WTC11 (cell line): ENCODE measurements around the gene MFSD12. TPM values are rescaled to one million over a fixed set of nuclear protein-coding genes. Genes with fewer than 3 reads are reported as not detected.
"Not testable (repeated sequence)": the region's sequence is repeated elsewhere in the genome, so short reads cannot be mapped to it uniquely, and the experiment has no call there.

Experiments
- ATAC-seq: fragments of 200-7000 bp; cut with Tn5 transposase; 2 replicates; pipeline ENCODE4 v1.10.0; 2021; ENCODE audit warnings: mild to moderate bottlenecking, moderate library complexity
- CTCF ChIA-PET: fragments of 300-600 bp; sonication (Branson Sonifier 250); formaldehyde crosslinking; loops from one replicate; lab custom pipeline; 2021; ENCODE audit warnings: antibody characterized with exemption; lab: Charles Lee
- POLR2A ChIA-PET: fragments of 350-600 bp; sonication (Branson Sonifier 250); formaldehyde crosslinking; loops from one replicate; lab custom pipeline; 2021; ENCODE audit warnings: antibody characterized with exemption; lab: Charles Lee
- DNase-seq: peaks from one replicate; pipeline ENCODE4 v3.0.0; 2021; ENCODE audit warnings: low spot score
- H3K27ac Mint-ChIP-seq: 2 replicates; pipeline ENCODE4 v1.8.0; 2021; ENCODE audit warnings: mixed read lengths
- H3K27me3 Mint-ChIP-seq: 2 replicates; pipeline ENCODE4 v1.8.0; 2021; ENCODE audit warnings: low read depth, mild to moderate bottlenecking, moderate library complexity, mixed read lengths
- H3K36me3 Mint-ChIP-seq: 2 replicates; pipeline ENCODE4 v1.8.0; 2021; ENCODE audit warnings: mixed read lengths
- H3K4me1 Mint-ChIP-seq: 2 replicates; pipeline ENCODE4 v1.8.0; 2022; ENCODE audit warnings: mixed read lengths
- H3K4me3 Mint-ChIP-seq: 2 replicates; pipeline ENCODE4 v1.8.0; 2021; ENCODE audit warnings: mild to moderate bottlenecking, moderate library complexity, mixed read lengths
- H3K9me3 Mint-ChIP-seq: 2 replicates; pipeline ENCODE4 v1.8.0; 2021; ENCODE audit warnings: mixed read lengths
- CBFB ChIP-seq: sonication (generic); formaldehyde crosslinking; IDR thresholded peaks from 2 replicates; pipeline ENCODE4 v1.8.1; 2022; ENCODE audit warnings: mild to moderate bottlenecking, low read depth, missing genetic modification reagents
- FOXJ3 ChIP-seq: sonication (generic); formaldehyde crosslinking; IDR thresholded peaks from 2 replicates; pipeline ENCODE4 v1.9.0; 2021; ENCODE audit warnings: missing genetic modification reagents, mild to moderate bottlenecking, borderline replicate concordance
- HMGA2 ChIP-seq: fragments of 250-450 bp; sonication (Bioruptor Pico); IDR thresholded peaks from 2 replicates; pipeline ENCODE4 v1.4.0; 2021; ENCODE audit warnings: mild to moderate bottlenecking, moderate library complexity
- NFE2L1 ChIP-seq: sonication (generic); formaldehyde crosslinking; IDR thresholded peaks from 2 replicates; pipeline ENCODE4 v1.8.1; 2023; ENCODE audit warnings: missing genetic modification reagents
- NR3C1 ChIP-seq: sonication (generic); formaldehyde crosslinking; conservative IDR thresholded peaks from 2 replicates; pipeline ENCODE4 v1.8.1; 2023; ENCODE audit warnings: low read depth, mild to moderate bottlenecking, missing genetic modification reagents
- PRRX2 ChIP-seq: fragments of 250-450 bp; sonication (Bioruptor Pico); IDR thresholded peaks from 2 replicates; pipeline ENCODE4 v1.8.0; 2021; ENCODE audit warnings: mild to moderate bottlenecking
- SMAD3 ChIP-seq: sonication (generic); formaldehyde crosslinking; IDR thresholded peaks from 2 replicates; pipeline ENCODE4 v1.8.0; 2022; ENCODE audit warnings: missing genetic modification reagents, mild to moderate bottlenecking, borderline replicate concordance
- SOX15 ChIP-seq: fragments of 250-450 bp; sonication (Bioruptor Pico); IDR thresholded peaks from 2 replicates; pipeline ENCODE4 v1.9.0; 2021; ENCODE audit warnings: mild to moderate bottlenecking
- ZNF219 ChIP-seq: sonication (generic); formaldehyde crosslinking; IDR thresholded peaks from 2 replicates; pipeline ENCODE4 v1.8.0; 2023; ENCODE audit warnings: missing genetic modification reagents, mild to moderate bottlenecking, borderline replicate concordance
- ZNF232 ChIP-seq: sonication (generic); formaldehyde crosslinking; IDR thresholded peaks from 2 replicates; pipeline ENCODE4 v1.8.0; 2022; ENCODE audit warnings: mild to moderate bottlenecking, missing genetic modification reagents
- ZNF416 ChIP-seq: fragments of 250-450 bp; sonication (Bioruptor Pico); IDR thresholded peaks from 2 replicates; pipeline ENCODE4 v1.9.0; 2021; ENCODE audit warnings: mild to moderate bottlenecking, inconsistent platforms
- total RNA-seq: library from RNA; stranded (reverse); gene quantifications from 3 replicates; pipeline ENCODE4 v1.2.3, GENCODE V29; 2021
- TF ChIP-seq, protein P1 (sequence below): sonication (generic); formaldehyde crosslinking; IDR thresholded peaks from 2 replicates; pipeline ENCODE4 v1.8.0; 2022; ENCODE audit warnings: missing genetic modification reagents
- TF ChIP-seq, protein P2 (sequence below): sonication (generic); formaldehyde crosslinking; IDR thresholded peaks from 2 replicates; pipeline ENCODE4 v1.8.0; 2022; ENCODE audit warnings: mild to moderate bottlenecking, missing genetic modification reagents
- TF ChIP-seq, protein P3 (sequence below): sonication (generic); formaldehyde crosslinking; IDR thresholded peaks from 2 replicates; pipeline ENCODE4 v1.8.1; 2023; ENCODE audit warnings: mild to moderate bottlenecking, missing genetic modification reagents
- TF ChIP-seq, protein P4 (sequence below): sonication (generic); formaldehyde crosslinking; IDR thresholded peaks from 2 replicates; pipeline ENCODE4 v1.8.1; 2023; ENCODE audit warnings: mild to moderate bottlenecking, missing genetic modification reagents, moderate library complexity
- TF ChIP-seq, protein P5 (sequence below): sonication (generic); formaldehyde crosslinking; IDR thresholded peaks from 2 replicates; pipeline ENCODE4 v1.8.1; 2022; ENCODE audit warnings: mild to moderate bottlenecking, missing genetic modification reagents, moderate library complexity, borderline replicate concordance
- TF ChIP-seq, protein P6 (sequence below): fragments of 200-600 bp; IDR thresholded peaks from 2 replicates; pipeline ENCODE4 v1.8.0; 2022; ENCODE audit warnings: antibody characterized with exemption
- TF ChIP-seq, protein P7 (sequence below): sonication (generic); formaldehyde crosslinking; IDR thresholded peaks from 2 replicates; pipeline ENCODE4 v1.8.1; 2023; ENCODE audit warnings: mild to moderate bottlenecking, missing genetic modification reagents
- TF ChIP-seq, protein P8 (sequence below): sonication (generic); formaldehyde crosslinking; IDR thresholded peaks from 2 replicates; pipeline ENCODE4 v1.8.1; 2022; ENCODE audit warnings: low read depth, mild to moderate bottlenecking, moderate library complexity, missing genetic modification reagents, borderline replicate concordance

Gene MFSD12
- total RNA-seq, 1 experiment from 2014 or later: 59.9 TPM

DNA sequence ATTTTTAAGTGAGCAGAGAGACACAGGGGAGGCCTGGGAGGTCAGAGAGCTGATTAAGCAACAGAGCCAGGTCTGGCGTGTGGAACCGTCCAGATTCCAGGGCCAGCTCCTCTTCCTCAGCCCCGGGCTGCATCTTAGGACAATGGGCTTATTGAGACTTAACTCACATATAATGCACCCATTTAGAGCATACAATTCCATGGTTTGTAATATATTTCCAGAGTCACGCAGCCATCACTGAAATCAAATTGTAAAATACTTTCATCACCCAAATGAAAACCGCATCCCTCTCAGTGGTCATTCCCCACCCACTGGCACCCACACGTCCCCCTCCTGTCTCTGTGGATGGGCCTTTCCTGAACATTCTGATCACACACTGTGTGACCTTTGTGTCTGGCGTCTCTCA is 13.2 kb upstream of the MFSD12 start:
- no peak overlapping the region for H3K4me3 Mint-ChIP-seq
- no peak overlapping the region for H3K27ac Mint-ChIP-seq
- H3K4me1 Mint-ChIP-seq: peaks cover 15% of the 10 kb centered on the region
- TF ChIP-seq, protein P1, sequence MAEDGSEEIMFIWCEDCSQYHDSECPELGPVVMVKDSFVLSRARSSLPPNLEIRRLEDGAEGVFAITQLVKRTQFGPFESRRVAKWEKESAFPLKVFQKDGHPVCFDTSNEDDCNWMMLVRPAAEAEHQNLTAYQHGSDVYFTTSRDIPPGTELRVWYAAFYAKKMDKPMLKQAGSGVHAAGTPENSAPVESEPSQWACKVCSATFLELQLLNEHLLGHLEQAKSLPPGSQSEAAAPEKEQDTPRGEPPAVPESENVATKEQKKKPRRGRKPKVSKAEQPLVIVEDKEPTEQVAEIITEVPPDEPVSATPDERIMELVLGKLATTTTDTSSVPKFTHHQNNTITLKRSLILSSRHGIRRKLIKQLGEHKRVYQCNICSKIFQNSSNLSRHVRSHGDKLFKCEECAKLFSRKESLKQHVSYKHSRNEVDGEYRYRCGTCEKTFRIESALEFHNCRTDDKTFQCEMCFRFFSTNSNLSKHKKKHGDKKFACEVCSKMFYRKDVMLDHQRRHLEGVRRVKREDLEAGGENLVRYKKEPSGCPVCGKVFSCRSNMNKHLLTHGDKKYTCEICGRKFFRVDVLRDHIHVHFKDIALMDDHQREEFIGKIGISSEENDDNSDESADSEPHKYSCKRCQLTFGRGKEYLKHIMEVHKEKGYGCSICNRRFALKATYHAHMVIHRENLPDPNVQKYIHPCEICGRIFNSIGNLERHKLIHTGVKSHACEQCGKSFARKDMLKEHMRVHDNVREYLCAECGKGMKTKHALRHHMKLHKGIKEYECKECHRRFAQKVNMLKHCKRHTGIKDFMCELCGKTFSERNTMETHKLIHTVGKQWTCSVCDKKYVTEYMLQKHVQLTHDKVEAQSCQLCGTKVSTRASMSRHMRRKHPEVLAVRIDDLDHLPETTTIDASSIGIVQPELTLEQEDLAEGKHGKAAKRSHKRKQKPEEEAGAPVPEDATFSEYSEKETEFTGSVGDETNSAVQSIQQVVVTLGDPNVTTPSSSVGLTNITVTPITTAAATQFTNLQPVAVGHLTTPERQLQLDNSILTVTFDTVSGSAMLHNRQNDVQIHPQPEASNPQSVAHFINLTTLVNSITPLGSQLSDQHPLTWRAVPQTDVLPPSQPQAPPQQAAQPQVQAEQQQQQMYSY (CRISPR knock-in tag): no peak
- no peak for TF ChIP-seq NR3C1
- TF ChIP-seq, protein P2, sequence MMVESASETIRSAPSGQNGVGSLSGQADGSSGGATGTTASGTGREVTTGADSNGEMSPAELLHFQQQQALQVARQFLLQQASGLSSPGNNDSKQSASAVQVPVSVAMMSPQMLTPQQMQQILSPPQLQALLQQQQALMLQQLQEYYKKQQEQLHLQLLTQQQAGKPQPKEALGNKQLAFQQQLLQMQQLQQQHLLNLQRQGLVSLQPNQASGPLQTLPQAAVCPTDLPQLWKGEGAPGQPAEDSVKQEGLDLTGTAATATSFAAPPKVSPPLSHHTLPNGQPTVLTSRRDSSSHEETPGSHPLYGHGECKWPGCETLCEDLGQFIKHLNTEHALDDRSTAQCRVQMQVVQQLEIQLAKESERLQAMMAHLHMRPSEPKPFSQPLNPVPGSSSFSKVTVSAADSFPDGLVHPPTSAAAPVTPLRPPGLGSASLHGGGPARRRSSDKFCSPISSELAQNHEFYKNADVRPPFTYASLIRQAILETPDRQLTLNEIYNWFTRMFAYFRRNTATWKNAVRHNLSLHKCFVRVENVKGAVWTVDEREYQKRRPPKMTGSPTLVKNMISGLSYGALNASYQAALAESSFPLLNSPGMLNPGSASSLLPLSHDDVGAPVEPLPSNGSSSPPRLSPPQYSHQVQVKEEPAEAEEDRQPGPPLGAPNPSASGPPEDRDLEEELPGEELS: no peak
- TF ChIP-seq, protein P3, sequence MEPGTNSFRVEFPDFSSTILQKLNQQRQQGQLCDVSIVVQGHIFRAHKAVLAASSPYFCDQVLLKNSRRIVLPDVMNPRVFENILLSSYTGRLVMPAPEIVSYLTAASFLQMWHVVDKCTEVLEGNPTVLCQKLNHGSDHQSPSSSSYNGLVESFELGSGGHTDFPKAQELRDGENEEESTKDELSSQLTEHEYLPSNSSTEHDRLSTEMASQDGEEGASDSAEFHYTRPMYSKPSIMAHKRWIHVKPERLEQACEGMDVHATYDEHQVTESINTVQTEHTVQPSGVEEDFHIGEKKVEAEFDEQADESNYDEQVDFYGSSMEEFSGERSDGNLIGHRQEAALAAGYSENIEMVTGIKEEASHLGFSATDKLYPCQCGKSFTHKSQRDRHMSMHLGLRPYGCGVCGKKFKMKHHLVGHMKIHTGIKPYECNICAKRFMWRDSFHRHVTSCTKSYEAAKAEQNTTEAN (CRISPR knock-in tag): no peak
- TF ChIP-seq, protein P4, sequence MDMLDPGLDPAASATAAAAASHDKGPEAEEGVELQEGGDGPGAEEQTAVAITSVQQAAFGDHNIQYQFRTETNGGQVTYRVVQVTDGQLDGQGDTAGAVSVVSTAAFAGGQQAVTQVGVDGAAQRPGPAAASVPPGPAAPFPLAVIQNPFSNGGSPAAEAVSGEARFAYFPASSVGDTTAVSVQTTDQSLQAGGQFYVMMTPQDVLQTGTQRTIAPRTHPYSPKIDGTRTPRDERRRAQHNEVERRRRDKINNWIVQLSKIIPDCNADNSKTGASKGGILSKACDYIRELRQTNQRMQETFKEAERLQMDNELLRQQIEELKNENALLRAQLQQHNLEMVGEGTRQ (CRISPR knock-in tag): no peak
- TF ChIP-seq, protein P5, sequence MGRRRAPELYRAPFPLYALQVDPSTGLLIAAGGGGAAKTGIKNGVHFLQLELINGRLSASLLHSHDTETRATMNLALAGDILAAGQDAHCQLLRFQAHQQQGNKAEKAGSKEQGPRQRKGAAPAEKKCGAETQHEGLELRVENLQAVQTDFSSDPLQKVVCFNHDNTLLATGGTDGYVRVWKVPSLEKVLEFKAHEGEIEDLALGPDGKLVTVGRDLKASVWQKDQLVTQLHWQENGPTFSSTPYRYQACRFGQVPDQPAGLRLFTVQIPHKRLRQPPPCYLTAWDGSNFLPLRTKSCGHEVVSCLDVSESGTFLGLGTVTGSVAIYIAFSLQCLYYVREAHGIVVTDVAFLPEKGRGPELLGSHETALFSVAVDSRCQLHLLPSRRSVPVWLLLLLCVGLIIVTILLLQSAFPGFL (CRISPR knock-in tag): no peak
- TF ChIP-seq SOX15: no peak
- TF ChIP-seq HMGA2 (CRISPR knock-in tag): no peak
- TF ChIP-seq NFE2L1 (CRISPR knock-in tag): no peak
- TF ChIP-seq ZNF219 (CRISPR knock-in tag): no peak
- no peak for TF ChIP-seq CBFB (CRISPR knock-in tag)
- TF ChIP-seq, protein P6, sequence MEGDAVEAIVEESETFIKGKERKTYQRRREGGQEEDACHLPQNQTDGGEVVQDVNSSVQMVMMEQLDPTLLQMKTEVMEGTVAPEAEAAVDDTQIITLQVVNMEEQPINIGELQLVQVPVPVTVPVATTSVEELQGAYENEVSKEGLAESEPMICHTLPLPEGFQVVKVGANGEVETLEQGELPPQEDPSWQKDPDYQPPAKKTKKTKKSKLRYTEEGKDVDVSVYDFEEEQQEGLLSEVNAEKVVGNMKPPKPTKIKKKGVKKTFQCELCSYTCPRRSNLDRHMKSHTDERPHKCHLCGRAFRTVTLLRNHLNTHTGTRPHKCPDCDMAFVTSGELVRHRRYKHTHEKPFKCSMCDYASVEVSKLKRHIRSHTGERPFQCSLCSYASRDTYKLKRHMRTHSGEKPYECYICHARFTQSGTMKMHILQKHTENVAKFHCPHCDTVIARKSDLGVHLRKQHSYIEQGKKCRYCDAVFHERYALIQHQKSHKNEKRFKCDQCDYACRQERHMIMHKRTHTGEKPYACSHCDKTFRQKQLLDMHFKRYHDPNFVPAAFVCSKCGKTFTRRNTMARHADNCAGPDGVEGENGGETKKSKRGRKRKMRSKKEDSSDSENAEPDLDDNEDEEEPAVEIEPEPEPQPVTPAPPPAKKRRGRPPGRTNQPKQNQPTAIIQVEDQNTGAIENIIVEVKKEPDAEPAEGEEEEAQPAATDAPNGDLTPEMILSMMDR: no peak
- TF ChIP-seq, protein P7, sequence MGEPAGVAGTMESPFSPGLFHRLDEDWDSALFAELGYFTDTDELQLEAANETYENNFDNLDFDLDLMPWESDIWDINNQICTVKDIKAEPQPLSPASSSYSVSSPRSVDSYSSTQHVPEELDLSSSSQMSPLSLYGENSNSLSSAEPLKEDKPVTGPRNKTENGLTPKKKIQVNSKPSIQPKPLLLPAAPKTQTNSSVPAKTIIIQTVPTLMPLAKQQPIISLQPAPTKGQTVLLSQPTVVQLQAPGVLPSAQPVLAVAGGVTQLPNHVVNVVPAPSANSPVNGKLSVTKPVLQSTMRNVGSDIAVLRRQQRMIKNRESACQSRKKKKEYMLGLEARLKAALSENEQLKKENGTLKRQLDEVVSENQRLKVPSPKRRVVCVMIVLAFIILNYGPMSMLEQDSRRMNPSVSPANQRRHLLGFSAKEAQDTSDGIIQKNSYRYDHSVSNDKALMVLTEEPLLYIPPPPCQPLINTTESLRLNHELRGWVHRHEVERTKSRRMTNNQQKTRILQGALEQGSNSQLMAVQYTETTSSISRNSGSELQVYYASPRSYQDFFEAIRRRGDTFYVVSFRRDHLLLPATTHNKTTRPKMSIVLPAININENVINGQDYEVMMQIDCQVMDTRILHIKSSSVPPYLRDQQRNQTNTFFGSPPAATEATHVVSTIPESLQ (CRISPR knock-in tag): no peak
- TF ChIP-seq SMAD3 (CRISPR knock-in tag): no peak
- no peak for TF ChIP-seq FOXJ3
- TF ChIP-seq, protein P8, sequence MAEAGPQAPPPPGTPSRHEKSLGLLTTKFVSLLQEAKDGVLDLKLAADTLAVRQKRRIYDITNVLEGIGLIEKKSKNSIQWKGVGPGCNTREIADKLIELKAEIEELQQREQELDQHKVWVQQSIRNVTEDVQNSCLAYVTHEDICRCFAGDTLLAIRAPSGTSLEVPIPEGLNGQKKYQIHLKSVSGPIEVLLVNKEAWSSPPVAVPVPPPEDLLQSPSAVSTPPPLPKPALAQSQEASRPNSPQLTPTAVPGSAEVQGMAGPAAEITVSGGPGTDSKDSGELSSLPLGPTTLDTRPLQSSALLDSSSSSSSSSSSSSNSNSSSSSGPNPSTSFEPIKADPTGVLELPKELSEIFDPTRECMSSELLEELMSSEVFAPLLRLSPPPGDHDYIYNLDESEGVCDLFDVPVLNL (CRISPR knock-in tag): no peak
- no peak for TF ChIP-seq ZNF416
- TF ChIP-seq PRRX2 (CRISPR knock-in tag): no peak
- TF ChIP-seq ZNF232 (CRISPR knock-in tag): no peak
- POLR2A ChIA-PET: no interaction called here
- no peaks in the 10 kb centered on the region for H3K9me3 Mint-ChIP-seq
- CTCF ChIA-PET: no interaction called here
- no peaks in the 10 kb centered on the region; the same call in 1 of the 2 replicates for H3K27me3 Mint-ChIP-seq
- ATAC-seq: no peak
- peaks cover 8% of the 10 kb centered on the region for H3K36me3 Mint-ChIP-seq
- DNase-seq: no peak

DNA sequence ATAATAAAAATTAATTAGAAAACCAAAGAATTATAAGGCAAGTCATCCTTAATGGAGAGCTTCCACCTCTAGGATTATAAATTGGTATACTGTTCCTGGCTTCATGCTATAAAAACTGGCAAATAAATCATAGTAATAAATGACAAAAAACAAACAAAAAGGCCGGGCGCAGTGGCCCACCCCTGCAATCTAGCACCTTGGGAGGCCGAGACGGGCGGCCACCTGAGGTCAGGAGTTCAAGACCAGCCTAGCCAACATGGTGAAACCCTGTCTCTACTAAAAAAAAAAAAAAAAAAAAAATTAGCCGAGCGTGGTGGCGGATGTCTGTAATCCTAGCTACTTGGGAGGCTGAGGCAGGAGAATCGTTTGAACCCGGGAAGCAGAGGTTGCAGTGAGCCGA is 12.7 kb upstream of the MFSD12 start:
- H3K4me3 Mint-ChIP-seq, H3K36me3 Mint-ChIP-seq, POLR2A ChIA-PET, H3K27ac Mint-ChIP-seq, H3K27me3 Mint-ChIP-seq, DNase-seq, H3K9me3 Mint-ChIP-seq, H3K4me1 Mint-ChIP-seq, ATAC-seq: not testable (repeated sequence)
- CTCF ChIA-PET: interaction anchor here (0.6 to 1.3 kb wide), 2 partner anchors 25 to 1142 kb away, joined by 3 to 8 read pairs; no protein-coding TSS in a partner anchor
